Smooth muscle cell (in vitro differentiated cells): ENCODE data around the gene TPST2. TPM values are rescaled to one million over a fixed set of nuclear protein-coding genes. Genes with fewer than 3 reads are reported as not detected.

Experiments used
- DNase-seq: peaks from one replicate; lab custom pipeline; 2025; ENCODE audit not compliant: unreplicated experiment; lab: John Stamatoyannopoulos, UW
- H2AFZ ChIP-seq: fragments of 200-600 bp; sonication (generic); 2 replicates; pipeline ENCODE4 v1.6.0; 2016; ENCODE audit warnings: antibody characterized with exemption, low read depth, mild to moderate bottlenecking
- H3F3A ChIP-seq: fragments of 200-600 bp; sonication (generic); 2 replicates; pipeline ENCODE4 v1.6.0; 2017; ENCODE audit warnings: antibody characterized with exemption, low read depth
- H3K27ac ChIP-seq: fragments of 200-600 bp; sonication (generic); 2 replicates; pipeline ENCODE4 v1.5.1; 2016; ENCODE audit warnings: low read depth, mild to moderate bottlenecking
- H3K27me3 ChIP-seq: fragments of 200-600 bp; sonication (generic); 2 replicates; pipeline ENCODE4 v1.6.1; 2016; ENCODE audit warnings: low read depth, mild to moderate bottlenecking
- H3K36me3 ChIP-seq: fragments of 200-600 bp; sonication (generic); 2 replicates; pipeline ENCODE4 v1.5.1; 2016; ENCODE audit warnings: low read depth
- H3K4me1 ChIP-seq: fragments of 200-600 bp; sonication (generic); 2 replicates; pipeline ENCODE4 v1.5.1; 2016; ENCODE audit warnings: low read depth
- H3K4me2 ChIP-seq: fragments of 200-600 bp; sonication (generic); 2 replicates; pipeline ENCODE4 v1.6.0; 2016; ENCODE audit warnings: mild to moderate bottlenecking
- H3K4me3 ChIP-seq: fragments of 200-600 bp; sonication (generic); 2 replicates; pipeline ENCODE4 v1.5.1; 2016; ENCODE audit warnings: mild to moderate bottlenecking
- H3K79me2 ChIP-seq: fragments of 200-600 bp; sonication (generic); 2 replicates; pipeline ENCODE4 v1.6.0; 2016; ENCODE audit warnings: low read depth, mild to moderate bottlenecking
- H3K9ac ChIP-seq: fragments of 200-600 bp; sonication (generic); 2 replicates; pipeline ENCODE4 v1.6.0; 2016; ENCODE audit warnings: low read depth
- H3K9me3 ChIP-seq: fragments of 200-600 bp; sonication (generic); replicated peaks from 2 replicates; pipeline ENCODE4 v1.5.1; 2016; ENCODE audit warnings: low read depth
- H4K20me1 ChIP-seq: fragments of 200-600 bp; sonication (generic); 2 replicates; pipeline ENCODE4 v1.6.0; 2016; ENCODE audit warnings: low read depth
- CTCF ChIP-seq: fragments of 200-600 bp; sonication (generic); IDR thresholded peaks from 2 replicates; pipeline ENCODE4 v1.5.1; 2017; ENCODE audit warnings: borderline replicate concordance, mild to moderate bottlenecking, antibody characterized with exemption; ENCODE audit not compliant: insufficient read depth, poor library complexity, severe bottlenecking
- WGBS: methylation state at CpG from one replicate; pipeline ENCODE4 v1.1.7; 2016; ENCODE audit warnings: low lambda C conversion rate; 5-methylcytosine and 5-hydroxymethylcytosine counted together
- polyA plus RNA-seq: library from polyadenylated mRNA; unstranded; fragments of >200 nt; fragmentation: Nextera tagmentation; extraction: Ambion mirVana; gene quantifications from 2 replicates; pipeline ENCODE4 v1.2.1, GENCODE V29; 2016
- total RNA-seq: library from RNA; depleted of rRNA; stranded (reverse); fragments of >200 nt; gene quantifications from 2 replicates; pipeline ENCODE4 v1.2.3, GENCODE V29; 2014

TPST2 gene
- total and polyA plus RNA-seq, 2 experiments from 2014 or later = 44.1 to 48.5 TPM

- Histone ChIP-seq H3K9me3 (no peaks in the 10 kb centered on the region), H3K27me3 (no peaks in the 10 kb centered on the region), H3F3A (no peaks in the 10 kb centered on the region), H3K36me3 (no peaks in the 10 kb centered on the region), H3K4me3 (no peak overlapping the region), H2AFZ (no peak overlapping the region), H3K4me1 (no peaks in the 10 kb centered on the region), H3K27ac (no peak overlapping the region), H3K4me2 (no peak overlapping the region), H4K20me1 (peaks cover 96% of the 10 kb centered on the region), H3K9ac (no peak overlapping the region), H3K79me2 (peaks cover 79% of the 10 kb centered on the region)
- WGBS = 54% methylated on average over 8 of the region's 8 CpGs
- no peak for DNase-seq
- TF ChIP-seq CTCF = no peak
Observed at GRCh38 chr22:26576026-26576680, 13.8 kb downstream of the TPST2 start.

DNA sequence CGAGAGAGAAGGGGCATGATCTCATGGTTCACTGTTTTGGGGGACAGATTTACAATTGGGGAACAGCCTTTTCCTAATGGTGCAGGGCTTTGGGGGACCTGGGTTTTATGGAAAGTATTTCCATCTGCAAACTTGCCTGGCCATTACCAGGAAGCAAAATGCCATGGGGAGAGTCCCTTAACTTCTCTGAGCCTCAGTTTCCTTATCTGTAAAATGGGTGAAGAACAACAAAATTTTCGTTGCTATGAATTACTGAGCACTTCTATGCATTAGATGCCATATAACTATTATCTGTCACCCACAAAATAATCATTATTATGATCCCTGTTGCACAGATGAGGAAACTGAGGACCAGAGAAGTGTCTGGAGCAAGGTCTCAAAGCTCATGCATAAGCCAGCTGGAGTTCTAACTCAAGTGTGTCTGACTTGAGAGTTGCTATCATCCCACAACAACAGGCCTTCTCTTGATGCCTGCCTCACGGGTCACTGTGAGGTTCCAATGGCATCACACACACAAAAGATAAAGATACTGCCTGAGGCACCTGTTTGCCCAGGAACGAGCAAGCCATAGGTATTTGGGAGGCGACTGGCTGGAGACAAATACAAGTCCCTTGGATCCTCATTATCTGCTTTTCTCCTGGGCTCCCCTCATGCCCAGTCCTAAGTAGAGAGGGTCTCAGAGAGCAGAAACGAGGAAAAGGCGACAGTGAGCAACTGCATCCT, 15.8 kb downstream of the TPST2 start:
- no peak overlapping the region for H3K4me2 ChIP-seq
- H3K9ac ChIP-seq = no peak overlapping the region
- H3F3A ChIP-seq = no peaks in the 10 kb centered on the region
- 83% methylated on average over 7 of the region's 7 CpGs for WGBS
- no peaks in the 10 kb centered on the region for H3K27me3 ChIP-seq
- no peaks in the 10 kb centered on the region for H3K36me3 ChIP-seq
- no peak overlapping the region for H2AFZ ChIP-seq
- no peaks in the 10 kb centered on the region for H3K9me3 ChIP-seq
- peaks cover 91% of the 10 kb centered on the region for H4K20me1 ChIP-seq
- H3K4me1 ChIP-seq = no peaks in the 10 kb centered on the region
- no peak for TF ChIP-seq CTCF
- no peak overlapping the region for H3K27ac ChIP-seq
- H3K79me2 ChIP-seq = peaks cover 66% of the 10 kb centered on the region
- H3K4me3 ChIP-seq = no peak overlapping the region
- no peak for DNase-seq

DNA sequence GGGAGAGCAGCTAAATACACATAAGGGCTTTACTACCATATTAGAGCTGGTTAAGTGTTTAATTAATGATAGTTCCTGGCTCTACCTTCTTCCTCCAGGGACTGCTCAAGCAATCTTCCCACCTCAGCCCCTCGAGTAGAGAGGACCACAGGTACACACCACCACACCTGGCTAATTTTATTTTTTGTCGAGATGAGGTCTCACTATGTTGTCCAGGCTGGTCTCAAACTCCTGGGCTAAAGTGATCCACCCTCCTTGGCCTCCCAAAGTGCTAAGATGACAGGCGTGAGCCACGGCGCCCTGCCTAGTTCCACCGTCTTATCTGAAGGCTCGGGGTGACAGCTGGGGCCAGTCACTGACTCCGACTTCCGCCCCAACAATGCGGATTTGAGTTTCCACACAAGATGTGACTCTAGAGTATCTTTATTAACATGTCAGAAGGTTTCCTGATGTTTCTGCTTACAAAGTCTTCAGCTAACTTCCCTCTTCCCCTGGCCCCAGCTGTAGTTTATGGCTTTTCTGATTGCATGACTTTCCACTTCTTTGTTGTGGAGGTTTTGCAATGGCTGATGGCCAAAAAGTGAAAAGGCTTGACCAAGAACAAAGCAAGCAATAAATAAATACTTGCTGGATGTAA, 16.8 kb downstream of the TPST2 start:
- H3K9me3 ChIP-seq = no peaks in the 10 kb centered on the region
- H3K4me1 ChIP-seq = peaks cover 5% of the 10 kb centered on the region
- no peaks in the 10 kb centered on the region for H3K36me3 ChIP-seq
- no peaks in the 10 kb centered on the region for H3K27me3 ChIP-seq
- peaks cover 59% of the 10 kb centered on the region for H3K79me2 ChIP-seq
- H3K4me3 ChIP-seq = no peak overlapping the region
- no peak overlapping the region for H3K4me2 ChIP-seq
- no peaks in the 10 kb centered on the region for H3F3A ChIP-seq
- no peak overlapping the region for H2AFZ ChIP-seq
- TF ChIP-seq CTCF = no peak
- no peak overlapping the region for H3K27ac ChIP-seq
- no peak overlapping the region for H3K9ac ChIP-seq
- H4K20me1 ChIP-seq = peaks cover 89% of the 10 kb centered on the region
- 73% methylated on average over 10 of the region's 10 CpGs for WGBS
- DNase-seq = no peak
